Brain microvascular endothelial cell (primary cell): ENCODE results near the gene MIER2.

Experiments used
- DNase-seq: peaks from one replicate; pipeline ENCODE4 v3.0.0-alpha.2; 2020
- H3K27ac ChIP-seq: fragments of 250-450 bp; sonication (Bioruptor Pico); 2 replicates; pipeline ENCODE4 v1.5.1; 2020; ENCODE audit warnings: mild to moderate bottlenecking, moderate library complexity
- H3K27me3 ChIP-seq: fragments of 250-450 bp; sonication (Bioruptor Pico); replicated peaks from 2 replicates; pipeline ENCODE4 v1.5.1; 2020; ENCODE audit warnings: mild to moderate bottlenecking
- H3K36me3 ChIP-seq: fragments of 250-450 bp; sonication (Bioruptor Pico); replicated peaks from 2 replicates; pipeline ENCODE4 v1.5.1; 2020; ENCODE audit warnings: mild to moderate bottlenecking
- H3K4me3 ChIP-seq: 2 replicates; pipeline ENCODE4 v1.5.1; 2011; ENCODE audit warnings: low read depth, mild to moderate bottlenecking, control low read depth, low read length, moderate library complexity
- in situ Hi-C: cut with HindIII; loops from 2 replicates; pipeline ENCODE4 v1.10.0; 2017; ENCODE audit warnings: low sequenced_read_pairs, low pct_ligation_motif_present
- TF ChIP-seq, protein P1 (sequence below): IDR thresholded peaks from 2 replicates; pipeline ENCODE4 v1.5.1; 2011; ENCODE audit warnings: low read depth, mild to moderate bottlenecking, moderate library complexity, low read length, control low read depth, inconsistent platforms; ENCODE audit errors: missing control alignments

MIER2 gene

DNA sequence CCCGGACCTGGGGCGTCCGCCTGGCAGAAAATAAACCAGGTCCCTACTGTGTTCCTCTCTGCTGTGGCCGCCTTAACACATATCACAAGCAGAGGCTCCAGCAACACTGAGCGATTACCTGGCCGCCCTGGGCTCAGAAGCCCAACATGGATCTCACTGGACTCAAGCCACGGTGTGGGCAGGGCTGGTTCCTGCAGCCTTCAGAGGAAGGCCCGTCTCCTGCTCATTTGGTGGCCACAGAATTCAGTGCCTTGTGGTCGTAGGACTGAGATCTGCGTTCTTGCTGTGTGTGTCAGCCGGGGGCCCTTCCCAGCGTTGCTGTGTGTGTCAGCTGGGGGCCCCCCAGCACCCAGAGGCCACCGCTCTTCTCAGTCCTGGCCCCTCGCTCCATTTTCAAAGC, 34.1 kb upstream of the MIER2 start:
- no peaks in the 10 kb centered on the region for H3K36me3 ChIP-seq
- no peak for DNase-seq
- TF ChIP-seq, protein P1, sequence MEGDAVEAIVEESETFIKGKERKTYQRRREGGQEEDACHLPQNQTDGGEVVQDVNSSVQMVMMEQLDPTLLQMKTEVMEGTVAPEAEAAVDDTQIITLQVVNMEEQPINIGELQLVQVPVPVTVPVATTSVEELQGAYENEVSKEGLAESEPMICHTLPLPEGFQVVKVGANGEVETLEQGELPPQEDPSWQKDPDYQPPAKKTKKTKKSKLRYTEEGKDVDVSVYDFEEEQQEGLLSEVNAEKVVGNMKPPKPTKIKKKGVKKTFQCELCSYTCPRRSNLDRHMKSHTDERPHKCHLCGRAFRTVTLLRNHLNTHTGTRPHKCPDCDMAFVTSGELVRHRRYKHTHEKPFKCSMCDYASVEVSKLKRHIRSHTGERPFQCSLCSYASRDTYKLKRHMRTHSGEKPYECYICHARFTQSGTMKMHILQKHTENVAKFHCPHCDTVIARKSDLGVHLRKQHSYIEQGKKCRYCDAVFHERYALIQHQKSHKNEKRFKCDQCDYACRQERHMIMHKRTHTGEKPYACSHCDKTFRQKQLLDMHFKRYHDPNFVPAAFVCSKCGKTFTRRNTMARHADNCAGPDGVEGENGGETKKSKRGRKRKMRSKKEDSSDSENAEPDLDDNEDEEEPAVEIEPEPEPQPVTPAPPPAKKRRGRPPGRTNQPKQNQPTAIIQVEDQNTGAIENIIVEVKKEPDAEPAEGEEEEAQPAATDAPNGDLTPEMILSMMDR = no peak
- H3K27me3 ChIP-seq = peaks cover 3% of the 10 kb centered on the region
- no peak overlapping the region for H3K4me3 ChIP-seq
- in situ Hi-C loops = no loop called here
- no peak overlapping the region for H3K27ac ChIP-seq

DNA sequence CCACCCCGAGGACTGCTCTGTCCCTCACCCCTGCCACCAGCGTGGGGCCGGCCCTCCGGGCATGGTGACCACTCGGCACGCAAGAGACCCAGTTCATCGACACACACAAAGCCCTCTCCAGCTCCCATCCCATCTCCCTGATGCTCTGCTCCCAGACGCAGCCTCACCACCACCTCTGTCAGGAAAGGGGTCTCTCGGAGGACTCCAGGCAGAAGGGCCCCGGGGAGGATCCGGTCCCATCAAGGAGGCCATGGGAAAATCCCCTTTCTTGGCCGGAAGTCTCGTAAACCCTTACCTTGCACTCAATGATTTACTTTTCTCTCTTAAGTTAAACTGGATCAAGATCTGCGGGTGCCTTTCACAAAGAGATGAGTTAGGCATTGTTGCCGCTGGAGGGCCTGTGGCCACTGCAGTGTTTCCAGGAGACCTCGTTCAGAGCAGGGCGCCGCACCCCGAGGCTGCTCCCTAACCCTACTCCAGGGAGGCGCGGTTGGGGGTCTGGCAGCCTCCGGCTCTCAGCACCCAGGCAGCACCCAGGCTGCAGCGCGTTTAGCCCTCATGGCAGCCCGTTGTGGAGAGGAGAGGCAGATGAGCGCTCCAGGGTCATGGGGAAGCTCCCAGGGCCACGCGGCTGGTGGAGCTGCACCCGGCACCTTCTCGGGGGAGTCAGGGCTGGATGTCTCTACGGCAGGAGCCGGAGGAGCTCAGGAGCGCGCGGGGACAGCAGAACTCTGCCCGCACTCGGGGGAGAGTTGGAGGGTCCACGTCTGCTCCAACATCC, 33.4 kb upstream of the MIER2 start:
- in situ Hi-C loops = no loop called here
- DNase-seq = no peak
- no peaks in the 10 kb centered on the region for H3K36me3 ChIP-seq
- no peak overlapping the region for H3K4me3 ChIP-seq
- no peak overlapping the region for H3K27ac ChIP-seq
- TF ChIP-seq, protein P1 = no peak
- peaks cover 5% of the 10 kb centered on the region for H3K27me3 ChIP-seq

DNA sequence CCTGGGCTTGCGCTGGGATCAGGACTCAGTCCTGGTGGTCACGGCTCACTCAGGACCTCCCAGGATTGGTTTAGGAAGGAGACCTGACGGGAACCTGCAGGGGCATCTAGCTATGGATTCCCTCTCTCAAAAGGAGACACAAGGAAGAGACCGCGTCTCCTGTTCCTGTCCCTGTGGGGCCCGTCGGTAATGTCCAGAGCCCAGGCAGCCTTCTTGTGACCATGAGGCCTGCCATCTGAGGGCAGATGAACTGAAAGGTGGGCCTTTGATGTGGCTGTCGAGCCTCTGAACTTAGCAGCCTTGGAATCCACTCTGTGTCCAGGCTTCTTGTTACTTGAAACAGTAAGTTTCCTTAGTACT, 31.5 kb upstream of the MIER2 start:
- DNase-seq = no peak
- H3K36me3 ChIP-seq = no peaks in the 10 kb centered on the region
- no peak overlapping the region for H3K27ac ChIP-seq
- TF ChIP-seq, protein P1 = no peak
- no peak overlapping the region for H3K4me3 ChIP-seq
- peaks cover 14% of the 10 kb centered on the region for H3K27me3 ChIP-seq
- in situ Hi-C loops = no loop called here

DNA sequence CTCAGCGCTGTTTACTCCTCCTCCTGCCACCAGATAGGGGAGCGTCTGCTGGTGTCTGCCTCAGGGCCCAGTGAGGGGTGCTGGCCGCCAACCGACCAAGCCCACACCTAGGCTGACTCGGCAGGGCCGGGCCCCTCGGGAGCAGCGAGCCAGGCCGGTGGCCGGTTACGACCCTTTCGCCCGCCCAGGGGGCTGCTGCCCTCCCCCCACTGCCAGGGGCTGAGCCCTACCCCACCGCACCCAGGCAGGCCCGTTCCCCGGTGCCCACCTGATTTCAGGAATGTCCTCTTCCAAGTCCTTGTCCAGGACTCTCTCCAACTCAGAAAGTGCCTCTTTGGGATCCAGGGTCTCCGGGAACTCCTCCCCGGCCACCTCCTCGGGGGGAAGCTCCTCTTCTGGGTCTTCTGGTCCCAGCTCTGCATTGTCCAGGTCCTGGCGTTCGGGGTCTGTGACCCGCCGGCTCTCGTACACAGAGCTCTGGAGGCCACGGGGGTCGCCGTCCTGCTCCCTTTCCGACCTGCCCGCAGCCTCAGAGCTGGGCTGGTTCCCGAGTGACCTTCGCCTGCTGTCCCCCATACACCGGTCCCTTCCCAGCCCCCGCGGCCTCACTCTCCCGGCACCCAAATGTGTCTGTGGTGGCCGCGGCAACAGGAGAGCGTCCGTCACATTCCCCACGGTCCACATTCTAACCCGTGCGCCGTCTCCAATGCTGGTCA, 31.0 kb upstream of the MIER2 start:
- no peak for DNase-seq
- Histone ChIP-seq H3K36me3 (no peaks in the 10 kb centered on the region), H3K4me3 (no peak overlapping the region), H3K27me3 (peaks cover 17% of the 10 kb centered on the region), H3K27ac (no peak overlapping the region)
- in situ Hi-C loops = no loop called here
- TF ChIP-seq, protein P1 = no peak

DNA sequence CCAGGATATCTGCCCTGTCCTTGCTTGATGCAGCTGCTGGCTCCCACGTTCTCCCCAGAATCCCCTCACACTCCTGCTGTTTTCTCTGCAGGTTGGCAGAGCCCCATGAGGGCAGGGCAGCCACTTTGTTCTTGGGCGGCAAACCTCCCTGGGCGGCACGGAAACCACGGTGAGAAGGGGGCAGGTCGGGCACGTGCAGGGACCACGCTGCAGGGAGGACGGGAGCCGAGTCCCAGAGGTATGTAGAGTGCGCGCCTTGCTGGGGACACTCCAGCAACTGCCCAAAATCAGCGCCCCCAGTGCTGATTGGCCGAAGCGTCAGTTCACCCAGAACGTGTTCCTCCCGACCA, 30.3 kb upstream of the MIER2 start:
- TF ChIP-seq, protein P1 = no peak
- H3K4me3 ChIP-seq = no peak overlapping the region
- in situ Hi-C loops = no loop called here

More for the DNA sequence above, 30.3 kb upstream of the MIER2 start:
- H3K27ac ChIP-seq = no peak overlapping the region
- peaks cover 17% of the 10 kb centered on the region for H3K27me3 ChIP-seq
- DNase-seq = no peak
- no peaks in the 10 kb centered on the region for H3K36me3 ChIP-seq
